Measurements from ENCODE around the gene FBLN2.

Gene FBLN2

DNA sequence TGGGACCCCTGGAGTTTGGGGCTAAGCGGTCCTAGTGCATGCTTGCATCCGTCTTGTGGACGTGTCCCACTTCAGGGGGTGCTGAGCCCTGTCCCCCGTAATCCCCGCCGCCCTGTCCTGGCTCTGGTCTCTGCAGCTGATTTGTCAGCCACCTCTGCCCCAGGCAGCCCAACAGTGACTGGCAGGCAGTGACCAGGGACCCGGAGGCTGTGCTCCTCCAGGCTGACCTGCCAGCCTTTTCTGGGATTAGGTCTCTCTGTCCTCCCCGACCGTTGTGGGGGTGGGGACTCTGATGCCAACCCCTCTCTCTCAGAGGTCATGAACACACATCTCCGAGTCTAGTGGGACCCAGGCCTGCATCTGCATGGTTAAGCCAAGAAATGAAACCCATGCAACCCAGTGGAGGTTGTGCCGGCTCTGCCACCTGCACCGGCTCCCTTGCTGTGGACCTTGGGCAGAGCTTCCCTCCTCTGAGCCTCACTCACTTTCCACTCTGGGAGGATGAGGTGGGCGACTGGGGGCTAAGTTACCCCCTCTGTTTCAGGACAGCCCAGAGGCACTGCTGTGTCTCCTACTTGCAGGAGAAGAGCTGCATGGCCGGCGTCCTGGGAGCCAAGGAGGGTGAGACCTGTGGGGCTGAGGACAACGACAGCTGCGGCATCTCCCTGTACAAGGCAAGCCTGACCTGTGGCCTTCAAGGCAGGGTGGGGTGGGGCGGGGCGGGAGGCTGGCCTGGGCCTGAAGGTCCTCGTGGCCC is 60.2 kb downstream of the FBLN2 start:
- no peak for DNase-seq

DNA sequence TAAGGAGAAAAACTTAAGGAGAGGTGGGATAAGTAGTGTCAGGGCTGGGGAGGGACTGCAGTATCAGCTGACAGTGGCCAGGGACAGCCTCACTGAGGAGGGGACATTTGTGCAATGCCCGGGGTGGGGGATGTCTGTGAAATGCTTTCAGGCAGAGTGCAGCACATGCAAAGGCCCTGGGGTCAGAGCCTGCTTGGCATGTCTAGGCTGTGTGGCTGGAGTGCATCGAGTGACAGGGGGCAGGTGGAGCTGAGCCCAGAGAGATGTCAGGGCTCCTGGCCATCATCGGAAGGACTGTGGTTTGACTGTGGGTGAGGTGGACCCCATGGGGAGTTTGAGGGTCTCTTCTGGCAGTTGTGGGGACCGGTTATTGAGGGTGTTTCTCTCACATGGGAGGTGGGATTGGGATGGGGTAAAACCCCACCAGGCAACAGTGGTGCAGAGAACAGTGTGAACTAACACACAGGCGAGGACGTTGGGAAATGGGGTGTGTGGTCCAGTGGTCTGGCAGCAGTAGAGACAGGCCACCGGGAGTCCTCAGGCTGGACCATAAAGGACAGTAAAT is 61.2 kb downstream of the FBLN2 start:
- DNase-seq: no peak

DNA sequence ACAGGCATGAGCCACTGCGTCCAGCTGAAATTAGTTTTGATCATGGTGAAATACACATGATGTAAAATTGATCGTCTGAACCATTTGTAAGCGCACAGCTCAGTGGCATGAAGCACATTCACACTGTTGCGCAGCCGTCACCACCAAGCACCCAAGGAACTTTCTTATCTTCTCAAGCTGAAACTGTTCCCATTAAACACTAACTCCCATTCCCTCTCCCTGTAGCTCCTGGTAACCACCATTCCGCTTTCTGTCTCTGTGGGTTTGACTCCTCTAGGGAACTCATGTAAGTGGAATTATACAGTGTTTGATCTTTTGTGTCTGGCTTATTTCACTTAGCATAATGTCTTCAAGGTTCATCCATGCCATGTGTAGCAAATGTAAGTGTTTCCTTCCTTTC is 62.3 kb downstream of the FBLN2 start:
- no peak for DNase-seq

DNA sequence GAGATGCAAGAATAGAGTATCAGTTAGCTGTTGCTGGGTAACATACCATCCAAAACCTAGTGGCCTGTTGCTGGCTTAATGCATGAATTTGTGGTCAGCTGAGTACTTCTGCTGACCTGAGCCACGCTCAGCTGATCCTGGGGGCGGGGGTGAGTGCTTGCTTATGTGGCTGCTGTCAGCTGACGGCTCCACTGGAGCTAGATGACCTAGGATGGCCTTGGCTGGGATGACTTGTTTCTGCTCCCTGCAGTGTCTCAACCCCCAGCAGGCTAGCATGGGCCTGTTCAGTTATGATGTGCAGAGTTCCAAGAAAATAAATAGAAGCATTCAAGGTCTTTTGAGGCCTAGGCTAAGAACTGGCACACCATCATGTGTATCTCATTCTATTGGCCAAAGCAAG is 63.9 kb downstream of the FBLN2 start:
- DNase-seq: no peak

DNA sequence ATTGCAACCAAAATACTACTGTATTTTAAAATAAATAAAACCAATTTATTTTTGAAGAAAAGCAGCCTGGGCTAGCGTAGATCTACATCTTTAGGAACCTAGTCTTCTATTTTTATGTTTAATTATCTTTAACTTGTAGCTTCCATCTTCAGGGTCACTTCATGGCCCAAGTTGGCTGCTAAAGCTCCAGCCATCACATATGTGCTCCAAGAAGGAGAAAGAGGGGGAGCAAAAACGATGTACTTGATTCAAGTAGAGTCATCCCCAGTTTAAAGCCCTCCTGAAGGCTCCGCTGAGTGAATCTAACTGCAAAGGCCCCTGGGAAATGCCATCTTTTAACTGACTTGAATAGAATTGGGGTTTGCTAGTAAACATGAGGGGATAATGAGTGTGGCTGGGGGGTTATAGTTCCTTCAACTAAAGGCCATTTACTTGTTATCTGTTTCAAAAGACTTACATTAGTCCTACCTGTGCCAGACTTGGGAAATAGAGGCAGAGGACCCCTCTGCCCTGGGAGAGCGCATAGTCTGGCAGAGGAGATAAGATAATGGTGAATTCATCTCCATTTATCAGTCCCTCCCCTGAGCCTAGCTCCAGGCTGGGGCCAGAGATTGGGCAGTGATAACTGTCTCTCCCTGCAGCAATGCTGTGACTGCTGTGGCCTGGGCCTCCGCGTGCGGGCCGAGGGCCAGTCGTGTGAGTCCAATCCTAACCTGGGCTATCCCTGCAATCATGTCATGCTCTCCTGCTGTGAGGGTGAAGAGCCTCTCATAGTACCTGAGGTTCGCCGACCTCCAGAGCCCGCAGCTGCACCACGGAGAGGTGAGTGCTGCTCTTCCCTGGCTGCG is 64.6 kb downstream of the FBLN2 start:
- DNase-seq: no peak

DNA sequence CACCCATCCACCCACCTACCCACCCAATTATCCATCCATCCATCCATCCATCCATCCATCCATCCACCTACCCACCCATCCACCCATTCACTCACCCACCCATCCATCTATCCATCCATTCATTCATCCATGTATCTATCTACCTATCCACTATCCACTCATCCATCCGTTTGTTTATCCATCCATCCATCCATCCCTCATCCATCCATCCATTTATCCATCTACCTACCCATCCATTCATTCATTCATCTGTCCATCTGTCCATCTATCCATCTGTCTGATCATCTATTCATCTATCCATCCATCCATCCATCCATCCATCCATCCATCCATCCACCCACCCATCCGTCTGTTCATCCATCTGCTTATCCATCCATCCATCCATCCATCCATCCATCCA is 65.7 kb downstream of the FBLN2 start:
- DNase-seq: no peak

DNA sequence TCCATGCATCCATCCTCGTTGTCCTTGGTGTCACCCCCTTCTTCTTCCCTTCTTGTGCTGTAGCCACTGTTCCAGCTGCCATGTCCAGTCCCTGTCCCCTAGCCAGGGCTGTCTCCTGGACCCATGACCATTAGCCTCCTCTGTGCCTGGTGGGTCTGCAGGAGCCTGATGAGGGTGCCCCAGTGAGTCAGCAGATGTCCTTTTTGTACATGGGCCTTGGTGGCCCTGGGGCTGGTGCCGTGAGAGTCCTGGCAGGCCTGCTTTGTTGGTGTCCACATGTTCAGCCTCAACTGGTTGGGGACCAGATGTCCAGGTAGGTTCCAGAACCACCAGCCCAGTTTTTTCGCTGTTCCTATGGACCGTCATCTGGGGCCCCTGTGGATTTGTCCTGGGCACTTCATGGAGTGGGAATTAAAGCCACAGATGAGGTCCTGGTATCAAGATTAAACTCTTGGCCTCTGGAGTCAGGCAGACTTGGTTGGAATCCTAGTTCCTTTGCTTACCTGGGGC is 66.1 kb downstream of the FBLN2 start:
- no peak for DNase-seq

DNA sequence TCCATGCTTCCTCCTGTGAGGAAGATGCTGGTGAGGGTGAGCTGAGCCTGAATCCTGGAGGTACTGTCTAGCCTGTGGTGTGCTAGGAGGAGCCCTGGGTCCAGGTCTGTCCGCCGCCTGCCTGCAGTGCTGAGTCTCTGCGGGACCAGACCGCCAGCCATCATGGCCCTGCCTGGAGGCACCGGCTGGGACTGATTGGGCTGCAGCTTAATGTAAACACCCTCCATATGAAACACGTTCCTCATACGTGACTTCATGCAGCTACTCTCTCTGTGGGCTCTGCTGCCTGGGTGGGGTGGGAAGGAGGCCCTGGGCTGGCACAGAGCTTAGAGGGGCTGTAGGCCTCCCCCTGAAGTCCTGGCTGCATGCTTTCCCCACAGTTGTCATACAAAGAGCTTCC is 67.4 kb downstream of the FBLN2 start:
- DNase-seq: no peak

DNA sequence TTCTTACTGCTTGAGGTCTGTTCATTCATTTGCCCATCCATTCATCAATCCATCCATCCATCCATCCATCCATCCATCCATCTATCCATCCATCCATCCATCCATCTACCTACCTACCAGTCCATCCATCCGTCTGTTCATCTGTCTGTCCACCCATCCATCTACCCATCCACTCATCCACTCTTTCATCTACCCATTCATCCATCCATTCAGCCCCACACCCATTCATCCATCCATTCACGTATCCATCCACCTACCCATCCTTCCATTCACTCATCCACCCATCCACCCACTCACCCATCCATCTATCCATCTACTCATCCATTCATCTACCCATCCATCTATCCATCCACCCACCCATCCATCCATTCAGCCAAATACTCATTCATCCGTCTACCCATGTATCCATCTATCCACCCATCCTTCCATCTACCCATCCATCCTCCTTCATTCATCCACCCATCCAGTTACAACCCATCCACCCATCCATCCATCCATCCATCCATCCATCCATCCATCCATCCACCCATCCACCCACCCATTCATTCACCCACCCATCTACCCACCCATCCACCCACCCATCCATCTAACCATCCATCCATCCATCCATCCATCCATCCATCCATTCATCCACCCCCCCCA is 68.3 kb downstream of the FBLN2 start:
- no peak for DNase-seq

DNA sequence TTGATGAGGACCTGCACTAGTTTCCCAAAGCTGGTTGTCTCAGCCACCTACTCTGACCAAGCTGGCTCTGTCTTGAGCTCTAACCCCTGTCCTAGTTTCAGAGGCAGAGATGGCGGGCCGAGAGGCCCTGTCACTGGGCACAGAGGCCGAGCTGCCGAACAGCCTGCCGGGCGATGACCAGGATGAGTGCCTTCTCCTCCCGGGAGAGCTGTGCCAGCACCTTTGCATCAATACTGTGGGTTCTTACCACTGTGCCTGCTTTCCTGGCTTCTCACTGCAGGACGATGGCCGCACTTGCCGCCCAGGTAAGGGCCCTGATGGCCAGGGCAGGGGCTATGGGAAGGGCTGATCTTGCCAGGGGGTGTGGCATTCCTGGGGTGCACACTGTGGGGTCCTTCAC is 69.1 kb downstream of the FBLN2 start:
- no peak for DNase-seq

DNA sequence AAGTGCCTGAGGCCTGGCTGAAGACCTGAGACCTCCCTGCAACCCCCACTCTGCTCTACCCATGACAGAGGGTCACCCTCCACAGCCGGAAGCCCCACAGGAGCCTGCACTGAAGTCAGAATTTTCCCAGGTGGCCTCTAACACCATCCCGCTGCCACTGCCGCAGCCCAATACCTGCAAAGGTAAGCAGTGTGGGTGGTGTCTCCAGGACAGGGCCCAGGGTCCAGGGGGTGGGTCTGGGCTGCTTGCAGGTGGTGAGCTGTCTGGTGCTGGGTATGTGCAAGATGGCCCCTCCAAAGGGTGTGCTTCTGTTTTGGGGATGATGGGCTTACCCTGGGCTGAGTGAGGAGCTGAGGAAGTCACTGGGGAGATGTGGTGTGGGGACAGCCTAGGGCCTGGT is 69.9 kb downstream of the FBLN2 start:
- DNase-seq: no peak

DNA sequence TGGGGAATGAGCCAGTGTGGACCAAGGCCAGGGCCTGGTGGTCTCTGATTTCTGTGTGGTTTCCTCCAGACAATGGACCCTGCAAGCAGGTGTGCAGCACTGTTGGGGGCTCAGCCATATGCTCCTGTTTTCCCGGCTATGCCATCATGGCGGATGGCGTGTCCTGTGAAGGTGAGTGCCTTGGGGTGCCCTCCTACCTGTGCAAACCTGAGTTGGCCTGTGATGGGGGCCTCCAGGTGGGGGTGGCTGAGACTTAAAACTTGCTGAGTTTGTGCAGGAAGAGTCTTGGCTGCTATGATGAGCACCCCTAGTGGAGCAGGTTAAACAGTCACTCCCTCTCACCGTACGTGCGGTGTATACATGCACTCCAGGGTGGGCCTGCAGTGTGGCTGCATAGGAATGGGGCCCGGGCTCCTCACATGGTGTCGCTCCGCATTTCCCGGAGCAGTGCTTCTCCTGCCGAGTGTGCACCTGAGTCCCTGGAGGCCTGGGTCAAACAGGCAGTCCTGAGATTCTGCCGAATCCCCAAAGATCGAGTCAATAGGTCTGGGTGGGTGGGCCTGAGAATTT is 70.8 kb downstream of the FBLN2 start:
- no peak for DNase-seq

DNA sequence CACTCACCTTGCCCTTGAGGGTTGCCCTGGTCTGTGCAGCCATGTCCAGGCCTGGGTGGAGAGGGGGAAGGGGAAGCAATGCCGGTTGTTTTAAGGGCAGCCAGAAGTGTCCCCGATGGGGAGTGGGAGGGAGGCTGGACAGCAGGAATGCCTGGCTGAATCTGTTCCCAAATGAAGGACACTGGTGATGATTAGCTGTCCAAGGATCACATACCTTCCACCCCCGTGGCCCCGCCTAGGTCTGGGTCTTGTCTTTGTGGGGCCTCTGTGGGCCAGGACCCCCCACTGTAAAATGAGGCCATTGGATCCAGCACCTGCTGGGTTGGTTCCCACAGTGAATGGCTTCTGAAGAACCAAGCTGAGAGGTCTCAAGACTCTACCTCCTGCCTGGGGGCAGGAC is 71.4 kb downstream of the FBLN2 start:
- no peak for DNase-seq

DNA sequence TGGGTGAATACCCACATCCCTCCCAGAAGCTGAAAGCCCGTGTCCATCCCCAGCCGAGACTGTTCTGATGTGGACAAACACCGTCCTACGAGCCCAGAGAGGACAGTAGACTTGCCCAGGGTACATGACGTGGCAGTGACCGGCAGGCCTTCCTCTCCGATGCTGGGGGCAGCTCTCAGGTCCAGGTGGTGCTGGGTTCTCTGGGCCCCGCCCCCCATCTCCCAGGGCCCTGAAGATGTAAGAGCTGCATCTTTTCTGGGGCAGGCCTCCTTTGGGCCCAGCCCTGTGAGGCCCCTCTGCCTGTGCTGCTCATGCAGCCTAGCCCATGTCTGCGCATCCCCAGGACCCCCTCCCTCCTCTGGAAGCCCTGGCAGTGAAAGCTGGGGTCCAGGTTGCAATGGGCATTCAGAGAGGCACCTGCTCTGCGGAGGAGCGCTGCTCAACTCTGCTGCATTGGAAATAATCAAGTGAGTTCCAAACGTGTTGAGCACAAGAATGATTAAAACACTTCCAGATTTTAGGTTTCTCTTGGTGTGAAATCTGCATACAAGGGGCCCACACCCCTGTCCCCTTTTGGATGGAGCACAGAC is 71.9 kb downstream of the FBLN2 start:
- no peak for DNase-seq

DNA sequence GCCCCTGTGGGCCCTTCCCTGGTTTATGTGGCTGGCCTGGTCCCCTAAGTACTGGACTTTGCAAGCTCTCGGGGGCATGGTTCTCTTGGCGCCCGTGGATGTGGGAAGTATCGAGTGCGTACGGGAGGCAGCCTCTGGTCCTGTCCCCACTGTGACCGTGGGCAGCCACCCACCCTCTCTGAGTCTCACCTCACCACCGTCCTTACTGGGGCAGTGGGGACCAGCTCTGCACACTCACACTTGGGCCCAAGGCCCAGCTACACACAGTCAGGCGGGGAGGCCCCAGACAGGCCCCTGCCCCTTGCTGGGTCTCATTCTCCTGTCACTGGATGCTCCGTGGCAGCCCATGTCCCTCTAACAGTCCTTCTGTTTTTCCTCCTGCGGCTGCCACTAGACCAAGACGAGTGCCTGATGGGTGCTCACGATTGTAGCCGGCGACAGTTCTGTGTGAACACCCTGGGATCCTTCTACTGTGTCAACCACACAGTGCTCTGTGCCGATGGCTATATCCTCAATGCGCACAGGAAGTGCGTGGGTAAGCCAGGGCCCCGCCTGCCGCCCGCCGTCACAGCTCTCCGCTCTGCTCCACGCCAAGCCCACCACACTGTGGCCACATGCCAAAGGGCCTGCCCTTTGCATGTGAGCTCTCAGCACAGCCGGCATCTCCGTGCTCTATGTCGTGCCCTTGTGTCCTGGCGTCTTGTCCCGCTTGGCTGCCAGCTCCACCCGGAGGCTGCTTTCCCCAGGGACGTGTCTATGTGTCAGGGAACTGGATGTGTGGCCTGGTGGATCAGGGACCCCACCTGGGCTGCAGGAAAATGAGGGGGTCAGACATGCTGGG is 72.7 kb downstream of the FBLN2 start:
- DNase-seq: no peak

DNA sequence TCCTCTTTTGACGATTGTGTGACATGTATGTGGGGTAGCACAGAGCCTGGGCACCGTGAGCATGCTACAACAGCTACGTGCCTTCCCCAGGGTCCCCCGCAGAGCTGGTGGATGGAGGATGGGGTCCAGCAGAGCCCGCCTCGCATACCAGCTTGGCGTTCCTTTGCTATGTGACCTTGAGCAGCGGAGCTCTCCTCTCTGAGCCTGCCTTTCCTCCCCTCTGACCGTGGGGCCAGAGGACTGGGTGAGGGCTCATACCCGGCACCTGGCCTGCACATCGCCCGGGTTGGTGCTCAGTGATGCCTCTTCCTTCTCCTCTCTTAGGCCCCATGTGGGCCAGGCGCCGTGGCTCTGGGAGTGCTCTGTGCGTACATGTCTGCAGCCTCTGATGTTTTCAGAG is 73.4 kb downstream of the FBLN2 start:
- DNase-seq: no peak

DNA sequence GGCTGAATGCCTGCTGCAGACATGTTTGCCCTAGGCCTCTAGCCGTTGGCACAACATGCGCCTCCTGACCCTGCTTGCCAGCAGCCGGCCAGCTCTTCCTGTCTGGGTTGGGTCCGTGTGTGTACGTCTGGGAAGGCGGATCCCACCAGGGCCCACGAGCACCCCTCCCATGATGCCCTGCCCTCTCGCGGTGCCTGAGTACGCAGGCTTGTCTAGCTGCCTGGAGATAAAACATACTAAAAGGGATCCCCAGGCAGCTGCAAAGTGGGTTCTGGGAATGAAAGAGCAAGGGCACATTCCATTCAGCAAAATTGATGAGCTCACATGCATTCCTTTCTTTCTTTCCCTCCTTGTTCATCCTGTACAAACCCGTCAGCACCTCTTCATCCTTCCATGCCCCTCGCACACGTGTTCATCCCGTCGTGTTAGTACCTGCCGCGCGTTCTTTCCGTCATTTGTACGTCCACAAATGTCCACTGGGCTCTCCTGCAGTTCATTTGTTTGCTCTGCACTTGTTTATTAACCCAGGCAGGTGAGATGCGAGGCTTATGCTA is 74.3 kb downstream of the FBLN2 start:
- DNase-seq: no peak

DNA sequence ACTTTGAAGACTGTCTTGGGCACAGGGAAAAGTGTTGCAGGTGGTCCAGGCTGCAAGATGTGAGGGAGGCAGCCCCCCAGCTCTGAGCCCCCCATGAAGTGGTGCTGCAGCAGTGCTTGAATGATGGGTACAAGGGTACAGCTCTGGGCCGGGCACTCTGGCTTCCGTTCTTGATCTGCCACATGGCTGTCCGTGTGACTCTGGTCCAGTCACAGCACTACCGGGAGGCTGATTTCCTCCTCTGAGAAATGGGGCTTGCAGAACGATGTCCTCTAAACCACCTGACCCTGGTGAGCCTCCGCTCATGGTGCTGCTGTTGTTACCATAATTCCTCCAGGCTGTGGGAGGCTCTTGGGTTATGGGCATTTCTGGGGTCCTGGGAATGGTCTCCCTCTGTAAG is 75.1 kb downstream of the FBLN2 start:
- no peak for DNase-seq

DNA sequence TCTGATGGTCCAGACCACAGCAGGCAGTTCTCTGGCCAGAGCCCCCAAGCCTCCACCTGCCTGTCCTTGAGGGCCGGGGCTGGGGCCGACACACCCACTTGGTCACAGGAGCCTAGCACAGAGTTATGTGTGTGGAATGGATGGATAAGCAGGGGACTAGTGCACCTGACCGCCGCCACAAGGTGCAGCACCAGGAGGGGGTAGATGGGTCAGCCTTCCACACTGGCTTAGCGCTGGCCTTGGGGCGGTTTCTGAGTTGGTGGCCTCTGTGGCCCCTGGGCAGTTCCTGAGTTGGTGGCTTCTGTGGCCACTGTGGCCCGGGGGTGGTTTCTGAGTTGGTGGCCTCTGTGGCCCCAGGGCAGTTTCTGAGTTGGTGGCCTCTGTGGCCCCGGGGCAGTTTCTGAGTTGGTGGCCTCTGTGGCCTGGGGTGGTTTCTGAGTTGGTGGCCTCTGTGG is 75.8 kb downstream of the FBLN2 start:
- DNase-seq: no peak

DNA sequence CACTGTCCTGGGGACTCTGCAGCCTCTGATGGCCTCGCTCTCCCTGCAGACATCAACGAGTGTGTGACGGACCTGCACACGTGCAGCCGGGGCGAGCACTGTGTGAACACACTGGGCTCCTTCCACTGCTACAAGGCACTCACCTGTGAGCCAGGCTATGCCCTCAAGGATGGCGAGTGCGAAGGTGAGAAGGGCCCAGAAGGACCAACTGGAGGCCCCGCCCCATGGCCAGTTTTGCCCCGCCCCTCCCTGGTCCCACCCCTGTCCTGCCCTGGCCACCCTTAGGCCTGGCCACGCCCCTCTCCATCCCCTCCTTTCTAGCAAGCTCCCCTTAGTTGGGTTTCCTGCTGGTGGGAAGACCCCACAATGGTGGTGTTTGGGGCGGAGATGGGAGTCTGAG is 77.5 kb downstream of the FBLN2 start:
- no peak for DNase-seq

DNA sequence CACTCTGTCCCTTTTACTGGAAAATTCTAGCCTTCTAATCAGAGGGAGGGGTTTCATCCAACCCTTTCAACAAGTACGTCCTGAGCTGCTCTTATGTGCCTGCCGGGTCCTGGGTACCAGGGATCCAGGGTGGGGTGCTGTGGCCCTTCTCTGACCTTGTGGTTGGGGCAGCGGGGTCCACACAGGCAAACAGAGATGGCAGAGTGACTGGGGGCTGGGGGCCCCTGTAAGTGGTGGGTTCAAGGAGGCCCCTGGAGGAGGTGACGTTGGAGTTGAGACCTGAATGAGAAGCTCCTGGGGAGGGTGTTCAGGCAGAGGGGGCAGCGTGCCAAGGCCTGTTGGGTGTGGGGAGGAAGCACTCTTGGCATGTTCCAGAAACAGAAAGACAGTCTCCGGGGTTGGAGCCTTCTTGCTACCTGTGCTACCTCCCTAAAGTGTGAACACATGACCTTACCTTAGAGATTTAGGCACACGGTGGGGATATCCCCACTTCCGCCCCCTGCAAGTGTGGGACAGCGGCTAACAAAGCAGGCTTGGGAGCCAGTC is 78.1 kb downstream of the FBLN2 start:
- DNase-seq: no peak
